Testis (tissue), 3 donors: Measurements from ENCODE around the gene NUP62. TPM values are rescaled to one million over a fixed set of nuclear protein-coding genes. Genes with fewer than 3 reads are reported as not detected.

Experiments used
- DNase-seq: peaks from one replicate; pipeline ENCODE4 v3.0.0-alpha.2; 2019
- H3K27ac ChIP-seq, 2 donors: fragments of 200-600 bp; sonication (generic); one replicate each; pipeline ENCODE4 v1.5.1; 2019
- H3K27me3 ChIP-seq: fragments of 200-600 bp; sonication (generic); one replicate; pipeline ENCODE4 v1.5.1; 2019
- H3K36me3 ChIP-seq: fragments of 200-600 bp; sonication (generic); one replicate; pipeline ENCODE4 v1.5.1; 2017; ENCODE audit warnings: low read depth; ENCODE audit errors: missing control alignments
- H3K4me1 ChIP-seq: fragments of 200-600 bp; sonication (generic); one replicate; pipeline ENCODE4 v1.5.1; 2019
- H3K4me3 ChIP-seq, 2 donors: fragments of 200-600 bp; sonication (generic); one replicate each; pipeline ENCODE4 v1.5.1; 2017 to 2019
- H3K9me3 ChIP-seq: fragments of 200-600 bp; sonication (generic); one replicate; pipeline ENCODE4 v1.5.1; 2017
- CTCF ChIP-seq, 3 experiments: fragments of 450-650 bp in 2 of 3; fragments of 200-600 bp in 1 of 3; sonication (generic) in 1 of 3; IDR thresholded peaks; one replicate each; pipeline ENCODE4 v1.5.1; 2016 to 2019; ENCODE audit warnings: antibody characterized with exemption in 3 of 3, mild to moderate bottlenecking in 2 of 3, moderate library complexity in 1 of 3
- POLR2A ChIP-seq: fragments of 450-650 bp; IDR thresholded peaks from one replicate; pipeline ENCODE4 v1.6.1; 2017; ENCODE audit warnings: antibody characterized with exemption, mild to moderate bottlenecking, moderate library complexity
- WGBS, 2 donors: methylation state at CpG; one replicate each; pipeline ENCODE4 v1.1.5; 2018; 5-methylcytosine and 5-hydroxymethylcytosine counted together
- intact Hi-C: fragments of 100-400 bp; cut with DNase I; formaldehyde crosslinking; loops from one replicate; pipeline ENCODE4 v1.15.1; 2023; ENCODE audit warnings: low total_unique reads
- polyA plus RNA-seq: library from polyadenylated mRNA; stranded (reverse); fragments of 350-450 nt; fragmentation: Illumina TruSeq; extraction: RNeasy Lipid Tissue Mini Kit (QIAGEN cat#74804); gene quantifications from one replicate; pipeline ENCODE4 v1.2.3, GENCODE V29; 2014; ENCODE audit warnings: low read depth, low replicate concordance; ENCODE audit not compliant: insufficient read depth
- total RNA-seq, 2 donors: library from RNA; depleted of rRNA; stranded (reverse); fragments of >200 nt; gene quantifications; one replicate each; pipeline ENCODE4 v1.2.3, GENCODE V29; 2016

Gene NUP62
- total and polyA plus RNA-seq, 3 donors from 2014 or later, result 78.4 to 135 (median 112) TPM

DNA sequence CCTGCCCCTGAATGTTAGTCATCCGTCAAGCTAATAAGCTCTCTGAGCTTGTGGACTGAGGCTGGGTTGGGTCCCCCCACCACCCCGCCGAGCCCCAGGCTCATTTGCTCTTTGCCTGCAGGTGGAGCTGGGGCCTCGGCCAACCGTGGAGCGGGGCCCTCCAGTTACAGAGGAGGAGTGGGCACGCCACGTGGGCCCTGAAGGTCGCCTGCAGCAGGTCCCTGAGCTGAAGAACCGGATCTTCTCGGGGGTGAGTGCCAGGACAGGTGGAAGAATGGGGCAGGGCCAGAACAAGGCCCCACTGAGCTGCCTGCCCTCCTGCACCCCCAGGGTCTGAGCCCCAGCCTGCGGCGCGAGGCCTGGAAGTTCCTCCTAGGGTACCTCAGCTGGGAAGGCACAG is 46.7 kb downstream of the NUP62 start:
- 80 to 95% methylated on average over 4 to 14 of the region's 14 CpGs for WGBS, 2 donors
- Histone ChIP-seq H3K36me3 (peaks cover 4% of the 10 kb centered on the region), H3K27ac (no peak overlapping the region), H3K27me3 (no peaks in the 10 kb centered on the region), H3K4me1 (peaks cover 8% of the 10 kb centered on the region), H3K9me3 (no peaks in the 10 kb centered on the region), H3K4me3 (no peak overlapping the region)
- intact Hi-C loops, result no loop called here
- TF ChIP-seq POLR2A, result no peak
- no peak for TF ChIP-seq CTCF (IDR thresholded peaks at IDR 0.05)
- no peak for DNase-seq

- H3K36me3 ChIP-seq, result peaks cover 4% of the 10 kb centered on the region
- no peak overlapping the region for H3K4me3 ChIP-seq
- no peaks in the 10 kb centered on the region for H3K27me3 ChIP-seq
- intact Hi-C loops, result no loop called here
- TF ChIP-seq CTCF (IDR thresholded peaks at IDR 0.05), result no peak
- TF ChIP-seq POLR2A, result no peak
- no peaks in the 10 kb centered on the region for H3K9me3 ChIP-seq
- peaks cover 8% of the 10 kb centered on the region for H3K4me1 ChIP-seq
- WGBS, 2 donors, result 69 to 74% methylated on average over 30 of the region's 31 CpGs
- H3K27ac ChIP-seq, result no peak overlapping the region
- peak; percentile 88 for DNase-seq
These were observed 47.5 kb downstream of the NUP62 start for GRCh38 chr19:49881672-49882394.

- Histone ChIP-seq H3K27ac (no peak overlapping the region), H3K9me3 (no peaks in the 10 kb centered on the region), H3K4me1 (peaks cover 8% of the 10 kb centered on the region), H3K4me3 (no peak overlapping the region), H3K27me3 (no peaks in the 10 kb centered on the region), H3K36me3 (peaks cover 4% of the 10 kb centered on the region)
- no peak for DNase-seq
- no peak for TF ChIP-seq POLR2A
- no peak for TF ChIP-seq CTCF (IDR thresholded peaks at IDR 0.05)
- intact Hi-C loops, result no loop called here
- WGBS, 2 donors, result 77 to 91% methylated on average over 16 to 17 of the region's 17 CpGs
These were observed 48.1 kb downstream of the NUP62 start for GRCh38 chr19:49881186-49881585.

DNA sequence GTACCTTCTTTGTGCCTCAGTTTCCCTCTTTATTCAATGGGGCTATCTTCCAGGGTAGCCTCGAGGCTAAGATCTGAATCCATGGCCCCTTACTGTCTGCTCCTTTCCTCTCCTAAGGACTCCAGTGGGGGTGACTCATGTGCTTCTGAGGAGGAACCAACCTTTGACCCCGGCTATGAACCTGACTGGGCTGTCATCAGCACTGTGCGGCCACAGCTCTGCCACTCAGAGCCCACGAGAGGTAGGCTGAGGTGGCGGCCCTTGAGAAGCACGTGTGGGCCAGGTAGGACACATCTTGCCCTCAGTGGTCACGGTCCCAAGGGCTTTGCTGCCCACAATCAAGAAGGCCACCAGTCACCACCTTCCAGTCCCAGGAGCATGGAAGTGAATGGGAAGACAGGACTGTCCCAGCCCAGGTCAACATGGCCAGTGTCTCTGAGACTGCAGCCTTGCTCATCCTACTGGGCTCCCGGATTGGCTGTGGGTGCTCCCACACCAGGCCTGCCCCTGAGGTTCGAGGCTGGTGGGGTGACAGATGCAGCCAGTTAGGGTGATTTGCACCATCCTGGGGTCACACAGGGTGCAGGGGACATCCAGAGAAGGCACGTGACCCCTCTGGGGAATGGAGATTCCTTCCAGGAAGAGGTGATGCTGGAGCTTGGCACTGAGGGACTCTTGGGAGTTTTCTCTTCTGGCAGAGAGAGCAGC is 49.0 kb downstream of the NUP62 start:
- no peak for DNase-seq
- no peak overlapping the region for H3K27ac ChIP-seq
- no peaks in the 10 kb centered on the region for H3K27me3 ChIP-seq
- intact Hi-C loops, result no loop called here
- TF ChIP-seq POLR2A (no peak), CTCF (IDR thresholded peaks at IDR 0.05) (no peak)
- peaks cover 4% of the 10 kb centered on the region for H3K36me3 ChIP-seq
- H3K4me3 ChIP-seq, result no peak overlapping the region
- H3K9me3 ChIP-seq, result no peaks in the 10 kb centered on the region
- 89 to 95% methylated on average over 5 to 10 of the region's 10 CpGs for WGBS, 2 donors
- H3K4me1 ChIP-seq, result peaks cover 14% of the 10 kb centered on the region
